ENCODE results near the gene DIAPH3. TPM values are rescaled to one million over a fixed set of nuclear protein-coding genes. Genes with fewer than 3 reads are reported as not detected.

The DIAPH3 gene
- total RNA-seq, 1 experiment from 2014 or later = 15.4 TPM

DNA sequence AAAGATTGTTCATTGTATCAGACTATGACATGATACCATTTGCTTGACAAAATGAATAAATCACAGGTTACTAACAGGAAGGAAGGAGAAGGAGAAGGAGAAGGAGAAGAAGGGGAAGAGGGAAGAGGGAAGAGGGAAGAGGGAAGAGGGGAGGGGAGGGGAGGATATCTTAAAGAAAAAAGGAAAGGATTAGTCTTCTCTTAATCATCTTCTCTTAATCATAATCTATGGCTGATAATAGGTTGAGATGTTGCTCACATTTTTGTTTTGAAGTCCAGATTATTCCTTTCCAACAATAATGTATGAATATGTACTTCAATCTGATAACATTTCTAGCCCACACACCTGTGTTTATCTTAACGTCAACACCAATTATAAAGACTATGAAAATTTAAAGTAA, 25.1 kb downstream of the DIAPH3 start:
- DNase-seq = no peak
- H3K27me3 ChIP-seq (ENCODE audit: control insufficient read depth, insufficient read depth, low read length) = no peaks in the 10 kb centered on the region
- no peaks in the 10 kb centered on the region for H3K36me3 ChIP-seq (replicated peaks; ENCODE audit: control insufficient read depth, insufficient read depth, low read length)
- H3K4me3 ChIP-seq (ENCODE audit: insufficient read depth, low read depth, low read length) = no peak overlapping the region

DNA sequence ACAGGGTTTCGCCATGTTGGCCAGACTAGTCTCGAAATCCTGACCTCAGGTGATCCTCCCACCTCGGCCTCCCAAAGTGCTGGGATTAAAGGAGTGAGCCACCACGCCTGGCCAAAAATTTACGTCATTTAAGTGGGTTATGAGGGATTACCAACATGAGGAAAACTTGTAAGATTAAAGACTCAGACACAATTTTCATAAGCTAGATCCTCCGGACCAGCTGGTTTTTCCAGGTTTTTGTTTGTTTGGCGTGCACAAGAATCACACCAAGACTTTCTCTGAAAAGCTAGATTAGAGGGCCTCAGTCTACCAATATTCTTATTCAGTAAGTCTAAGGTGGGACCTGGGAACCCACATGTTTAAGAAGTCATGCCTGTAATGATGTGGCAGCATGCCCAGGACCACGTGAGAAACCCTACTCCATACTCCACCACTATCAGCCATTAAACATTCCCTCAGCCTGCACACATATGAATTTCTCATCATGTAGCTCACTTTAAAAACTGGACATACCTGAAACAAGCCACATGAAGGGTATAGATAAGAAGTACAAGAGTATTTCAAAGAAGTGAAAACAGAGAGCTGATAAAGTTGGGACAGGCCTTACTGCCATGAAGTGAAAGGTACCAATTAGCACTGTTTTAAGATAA, 25.7 kb downstream of the DIAPH3 start:
- Histone ChIP-seq H3K36me3 (replicated peaks; ENCODE audit: control insufficient read depth, insufficient read depth, low read length) (no peaks in the 10 kb centered on the region), H3K4me3 (ENCODE audit: insufficient read depth, low read depth, low read length) (no peak overlapping the region), H3K27me3 (ENCODE audit: control insufficient read depth, insufficient read depth, low read length) (no peaks in the 10 kb centered on the region)
- no peak for DNase-seq

DNA sequence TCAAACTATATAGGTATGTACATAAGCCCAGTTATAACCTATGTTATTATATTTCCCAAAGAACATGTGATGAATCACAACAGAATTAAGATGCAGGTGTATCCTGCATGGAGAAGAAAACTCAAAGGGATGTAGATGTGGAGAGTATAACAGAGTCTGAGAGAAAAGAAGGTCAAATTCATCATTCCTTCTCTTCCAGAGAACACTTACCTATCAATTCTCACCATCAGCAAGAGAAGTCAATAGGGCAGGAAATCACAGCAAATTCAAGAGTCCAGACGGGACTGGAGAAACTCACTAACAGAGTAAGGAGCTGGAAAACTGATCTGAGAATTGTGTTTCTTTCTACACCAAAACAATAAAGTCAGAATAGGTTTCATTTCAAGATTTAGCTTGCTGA, 28.4 kb downstream of the DIAPH3 start:
- DNase-seq = no peak
- no peaks in the 10 kb centered on the region for H3K36me3 ChIP-seq (replicated peaks; ENCODE audit: control insufficient read depth, insufficient read depth, low read length)
- no peak overlapping the region for H3K4me3 ChIP-seq (ENCODE audit: insufficient read depth, low read depth, low read length)
- H3K27me3 ChIP-seq (ENCODE audit: control insufficient read depth, insufficient read depth, low read length) = no peaks in the 10 kb centered on the region

DNA sequence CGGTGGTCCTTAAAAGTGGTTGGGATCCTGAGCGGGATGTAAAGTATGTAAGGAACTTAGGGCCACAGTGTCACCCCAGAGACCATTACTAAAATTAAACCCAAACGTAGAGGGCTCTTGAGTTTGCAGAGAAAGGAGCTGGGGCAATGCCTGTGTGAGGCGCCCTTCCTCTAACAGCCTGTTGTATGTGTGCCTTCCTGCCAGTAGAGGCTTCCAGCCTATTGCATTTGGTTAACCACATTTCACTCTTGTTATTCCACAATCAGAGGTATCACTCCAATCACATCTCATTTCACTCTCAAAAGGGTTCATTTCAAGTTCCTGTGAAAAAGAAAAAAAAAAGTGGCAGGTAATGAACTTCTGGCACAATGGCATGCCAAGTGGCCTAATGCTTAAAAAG, 29.4 kb downstream of the DIAPH3 start:
- Histone ChIP-seq H3K27me3 (ENCODE audit: control insufficient read depth, insufficient read depth, low read length) (no peaks in the 10 kb centered on the region), H3K36me3 (replicated peaks; ENCODE audit: control insufficient read depth, insufficient read depth, low read length) (no peaks in the 10 kb centered on the region), H3K4me3 (ENCODE audit: insufficient read depth, low read depth, low read length) (no peak overlapping the region)
- peak; percentile 47 for DNase-seq

DNA sequence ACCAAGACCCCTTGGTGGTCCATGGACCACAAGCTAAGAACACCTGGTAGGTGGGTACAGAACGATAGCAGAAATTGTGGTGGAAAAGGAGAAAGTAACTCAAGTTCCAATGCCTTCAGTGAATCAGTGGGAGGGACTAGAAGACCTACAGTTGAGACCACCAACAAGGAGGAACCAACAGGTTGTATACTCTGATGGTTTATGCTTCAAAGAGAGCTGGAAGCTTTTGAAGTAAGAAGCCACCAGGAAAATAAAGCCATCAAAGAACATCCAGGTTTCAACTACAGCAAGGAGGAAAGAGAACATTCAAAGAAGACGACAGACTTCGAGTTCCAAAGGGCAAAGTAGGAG, 42.4 kb downstream of the DIAPH3 start:
- DNase-seq = no peak
- no peak overlapping the region for H3K4me3 ChIP-seq (ENCODE audit: insufficient read depth, low read depth, low read length)
- no peaks in the 10 kb centered on the region for H3K36me3 ChIP-seq (replicated peaks; ENCODE audit: control insufficient read depth, insufficient read depth, low read length)
- H3K27me3 ChIP-seq (ENCODE audit: control insufficient read depth, insufficient read depth, low read length) = no peaks in the 10 kb centered on the region

DNA sequence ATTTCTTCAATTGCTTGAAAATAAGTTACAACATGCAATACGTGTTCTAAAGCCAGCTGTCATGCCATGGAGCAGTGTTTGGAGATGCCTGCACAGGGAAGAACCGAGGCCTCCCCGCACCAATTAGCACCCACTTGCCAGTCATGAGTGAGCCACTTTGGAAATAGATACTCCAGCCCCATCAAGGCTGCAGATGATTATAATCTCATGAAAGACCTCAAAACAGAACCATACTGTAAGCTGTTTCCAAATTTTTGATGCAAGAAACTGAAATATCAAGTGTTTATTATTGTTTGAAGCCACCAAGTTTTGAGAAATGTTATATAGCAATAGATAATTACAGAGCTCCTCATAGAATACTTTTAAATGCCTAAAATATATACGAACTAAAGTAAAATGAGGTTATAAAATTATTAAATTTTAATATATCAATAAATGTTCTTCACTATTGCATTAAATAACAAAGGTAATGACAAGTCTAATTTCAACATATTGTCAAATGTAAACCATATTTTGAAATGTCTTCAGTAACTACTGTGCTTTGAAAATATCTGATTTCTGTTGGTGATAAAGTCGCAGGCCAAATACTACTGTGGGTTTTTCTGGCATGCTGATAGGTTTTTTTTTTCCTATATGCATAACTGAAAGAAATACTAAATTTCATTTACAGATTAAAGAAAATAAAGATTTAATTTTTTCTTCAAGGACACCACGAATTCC, 43.0 kb downstream of the DIAPH3 start:
- DNase-seq = no peak
- Histone ChIP-seq H3K4me3 (ENCODE audit: insufficient read depth, low read depth, low read length) (no peak overlapping the region), H3K27me3 (ENCODE audit: control insufficient read depth, insufficient read depth, low read length) (no peaks in the 10 kb centered on the region), H3K36me3 (replicated peaks; ENCODE audit: control insufficient read depth, insufficient read depth, low read length) (no peaks in the 10 kb centered on the region)

DNA sequence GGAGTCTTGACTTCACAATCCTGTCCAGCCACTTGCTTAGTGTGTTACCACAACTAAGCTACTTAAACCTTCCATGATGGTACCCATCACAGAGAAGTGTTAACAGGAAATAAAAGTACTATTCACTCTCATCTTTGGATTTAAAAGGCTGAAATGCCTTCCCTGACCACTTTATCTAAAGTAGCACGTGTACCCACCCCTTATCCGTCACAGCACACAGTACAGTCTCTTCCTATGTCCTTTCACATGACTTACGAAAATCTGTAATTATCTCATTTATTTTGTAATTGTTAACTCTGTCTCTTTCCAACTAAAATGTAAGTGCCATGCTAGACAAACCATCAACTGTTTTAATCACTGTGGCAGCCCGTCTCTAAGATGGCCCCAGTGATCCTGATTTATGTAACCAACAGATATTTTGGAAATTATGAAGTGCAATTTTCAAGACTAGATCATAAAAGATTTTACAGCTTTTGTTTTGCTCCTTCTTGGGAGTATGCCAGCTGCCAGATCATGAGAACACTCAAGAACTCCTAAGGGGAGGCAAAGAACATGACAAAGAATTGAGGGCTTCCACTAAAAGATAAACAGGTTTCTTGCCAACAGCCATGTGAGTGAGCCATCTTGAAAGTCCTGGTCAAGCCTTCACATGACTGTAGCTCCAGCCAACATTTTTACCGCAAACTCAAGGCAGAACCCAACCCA, 44.9 kb downstream of the DIAPH3 start:
- Histone ChIP-seq H3K27me3 (ENCODE audit: control insufficient read depth, insufficient read depth, low read length) (no peaks in the 10 kb centered on the region), H3K36me3 (replicated peaks; ENCODE audit: control insufficient read depth, insufficient read depth, low read length) (no peaks in the 10 kb centered on the region), H3K4me3 (ENCODE audit: insufficient read depth, low read depth, low read length) (no peak overlapping the region)
- DNase-seq = no peak

DNA sequence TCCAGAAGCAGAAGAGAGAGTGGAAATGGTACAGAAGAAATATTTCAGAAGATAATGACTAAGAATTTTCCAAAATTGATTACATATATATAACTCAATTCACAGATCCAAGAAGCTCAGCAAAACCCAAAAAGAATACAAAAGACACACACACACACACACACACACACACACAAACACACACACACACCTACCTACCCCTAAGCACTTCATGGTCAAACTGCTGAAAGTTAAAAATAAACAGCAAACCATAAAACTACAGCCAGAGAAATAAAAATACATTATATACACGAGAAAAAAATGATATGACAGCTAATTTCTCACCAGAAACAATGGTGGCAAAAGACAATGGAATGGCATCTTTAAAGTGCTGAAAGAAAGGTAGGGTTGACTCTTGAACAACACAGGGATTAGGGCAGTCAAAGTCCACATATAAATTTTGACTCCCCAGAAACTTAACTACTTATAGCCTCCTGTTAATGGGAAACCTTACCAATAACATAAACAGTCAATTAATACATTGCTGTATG, 49.2 kb downstream of the DIAPH3 start:
- no peak for DNase-seq
- no peaks in the 10 kb centered on the region for H3K27me3 ChIP-seq (ENCODE audit: control insufficient read depth, insufficient read depth, low read length)
- no peak overlapping the region for H3K4me3 ChIP-seq (ENCODE audit: insufficient read depth, low read depth, low read length)
- no peaks in the 10 kb centered on the region for H3K36me3 ChIP-seq (replicated peaks; ENCODE audit: control insufficient read depth, insufficient read depth, low read length)

DNA sequence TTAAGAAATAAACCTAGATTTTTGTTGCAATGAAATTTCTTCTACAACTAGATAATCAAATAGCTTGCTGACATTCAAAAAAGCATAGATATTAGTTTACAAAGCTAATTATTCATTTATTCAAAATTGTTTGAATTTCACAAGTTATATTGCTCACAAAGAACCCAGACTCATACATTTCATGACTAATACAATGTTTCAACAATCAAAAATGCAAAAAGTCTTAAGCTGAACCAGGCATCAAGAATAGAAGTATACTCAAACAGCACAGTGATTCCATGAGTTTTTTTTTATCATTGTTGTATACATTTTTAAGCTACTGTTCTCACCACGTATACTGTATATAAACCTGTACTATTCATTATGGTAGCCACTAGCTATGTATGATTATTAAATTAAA, 51.0 kb downstream of the DIAPH3 start:
- DNase-seq = no peak
- H3K36me3 ChIP-seq (replicated peaks; ENCODE audit: control insufficient read depth, insufficient read depth, low read length) = no peaks in the 10 kb centered on the region
- H3K27me3 ChIP-seq (ENCODE audit: control insufficient read depth, insufficient read depth, low read length) = no peaks in the 10 kb centered on the region
- no peak overlapping the region for H3K4me3 ChIP-seq (ENCODE audit: insufficient read depth, low read depth, low read length)

DNA sequence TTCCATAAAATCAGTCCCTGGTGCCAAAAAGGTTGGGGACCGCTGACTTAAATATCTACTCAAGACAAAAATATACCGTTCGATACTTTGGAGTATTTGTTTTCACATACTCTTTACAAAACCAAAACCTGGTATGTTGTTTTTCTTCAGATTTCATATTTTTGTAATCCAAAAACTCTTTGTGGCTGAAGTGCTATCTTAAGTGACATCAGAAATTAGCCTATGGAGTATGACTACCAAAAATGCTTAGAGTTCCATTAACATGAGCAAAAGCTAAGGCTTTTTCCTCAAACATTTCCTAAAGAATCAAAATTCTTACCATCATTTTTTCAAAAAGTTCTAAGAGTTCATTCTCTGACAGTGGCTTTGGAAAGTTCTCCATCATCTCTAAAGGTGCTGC, 52.0 kb downstream of the DIAPH3 start:
- Histone ChIP-seq H3K4me3 (ENCODE audit: insufficient read depth, low read depth, low read length) (no peak overlapping the region), H3K36me3 (replicated peaks; ENCODE audit: control insufficient read depth, insufficient read depth, low read length) (no peaks in the 10 kb centered on the region), H3K27me3 (ENCODE audit: control insufficient read depth, insufficient read depth, low read length) (no peaks in the 10 kb centered on the region)
- no peak for DNase-seq

DNA sequence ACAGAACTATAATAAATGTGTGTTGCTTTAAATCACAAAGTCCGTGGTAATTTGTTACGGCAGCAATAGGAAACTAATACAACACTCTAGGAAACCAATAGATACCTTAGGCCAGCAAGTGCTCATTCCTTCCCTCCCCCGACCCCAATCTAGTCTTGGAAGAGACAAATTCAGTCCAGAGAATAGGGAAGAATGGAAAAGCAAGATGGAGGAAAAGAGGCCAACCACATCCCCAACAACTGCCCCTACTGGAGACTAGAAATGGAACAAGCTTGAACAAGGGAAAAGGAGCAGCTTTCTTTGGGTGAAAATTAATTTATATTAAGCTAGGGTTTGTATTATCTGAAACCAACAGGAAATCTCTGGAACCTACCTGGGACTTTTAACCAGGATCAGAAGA, 54.4 kb downstream of the DIAPH3 start:
- no peak overlapping the region for H3K4me3 ChIP-seq (ENCODE audit: insufficient read depth, low read depth, low read length)
- no peaks in the 10 kb centered on the region for H3K27me3 ChIP-seq (ENCODE audit: control insufficient read depth, insufficient read depth, low read length)
- no peaks in the 10 kb centered on the region for H3K36me3 ChIP-seq (replicated peaks; ENCODE audit: control insufficient read depth, insufficient read depth, low read length)
- no peak for DNase-seq

DNA sequence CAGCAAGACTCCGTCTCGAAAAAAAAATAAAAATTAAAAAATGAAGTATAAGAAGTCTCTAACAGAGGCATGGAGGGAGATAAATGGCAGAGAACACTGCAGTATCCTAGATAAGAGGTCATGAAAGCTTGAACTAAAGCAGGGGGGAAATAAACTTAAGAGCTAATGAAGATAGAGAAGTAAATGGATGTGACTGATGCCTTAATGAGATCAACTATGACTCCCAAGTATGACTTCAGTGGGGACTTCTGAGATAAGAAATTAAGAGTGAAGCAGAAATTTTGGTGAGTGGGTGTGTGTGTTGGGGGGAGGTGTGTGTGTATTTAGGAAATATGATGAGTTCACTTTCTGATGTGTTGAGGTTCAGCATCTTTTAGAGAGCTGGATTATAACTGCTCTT, 55.1 kb downstream of the DIAPH3 start:
- Histone ChIP-seq H3K36me3 (replicated peaks; ENCODE audit: control insufficient read depth, insufficient read depth, low read length) (no peaks in the 10 kb centered on the region), H3K27me3 (ENCODE audit: control insufficient read depth, insufficient read depth, low read length) (no peaks in the 10 kb centered on the region), H3K4me3 (ENCODE audit: insufficient read depth, low read depth, low read length) (no peak overlapping the region)
- no peak for DNase-seq

DNA sequence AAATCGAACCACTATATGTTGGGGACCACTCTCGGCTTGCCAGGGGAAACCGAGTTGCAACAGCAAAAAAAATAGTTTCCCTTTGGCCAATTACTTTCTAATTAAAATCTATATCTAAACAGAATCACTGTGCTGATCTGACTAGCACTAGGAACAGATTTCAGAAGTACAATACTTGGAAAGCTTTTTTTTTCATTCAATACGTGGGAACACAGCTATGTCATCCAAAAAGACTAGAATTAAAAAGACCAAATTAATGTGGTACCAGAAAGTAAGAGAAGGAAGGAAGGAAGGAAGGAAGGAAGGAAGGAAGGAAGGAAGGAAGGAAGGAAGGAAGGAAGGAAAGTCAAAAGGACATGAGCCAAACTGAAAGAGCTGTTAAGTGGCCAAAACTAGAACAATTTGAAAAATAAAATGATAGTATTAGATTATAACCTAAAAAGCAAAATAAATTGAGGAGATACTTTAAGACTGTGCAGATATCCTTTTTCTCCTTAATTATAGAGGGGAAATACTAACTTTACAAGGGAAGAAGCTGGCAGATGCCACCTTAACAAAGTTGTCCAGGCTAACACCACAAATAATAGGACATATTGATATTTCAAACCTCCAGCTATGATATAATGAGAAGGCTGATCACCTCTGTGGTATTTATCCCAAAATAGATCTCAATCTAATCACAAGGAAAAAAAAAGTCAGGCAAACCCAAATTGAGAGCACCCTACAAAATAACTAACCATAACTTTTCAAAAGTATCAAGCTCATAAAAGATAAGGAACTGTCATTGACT, 63.9 kb downstream of the DIAPH3 start:
- no peak for DNase-seq
- no peak overlapping the region for H3K4me3 ChIP-seq (ENCODE audit: insufficient read depth, low read depth, low read length)
- no peaks in the 10 kb centered on the region for H3K36me3 ChIP-seq (replicated peaks; ENCODE audit: control insufficient read depth, insufficient read depth, low read length)
- H3K27me3 ChIP-seq (ENCODE audit: control insufficient read depth, insufficient read depth, low read length) = no peaks in the 10 kb centered on the region

DNA sequence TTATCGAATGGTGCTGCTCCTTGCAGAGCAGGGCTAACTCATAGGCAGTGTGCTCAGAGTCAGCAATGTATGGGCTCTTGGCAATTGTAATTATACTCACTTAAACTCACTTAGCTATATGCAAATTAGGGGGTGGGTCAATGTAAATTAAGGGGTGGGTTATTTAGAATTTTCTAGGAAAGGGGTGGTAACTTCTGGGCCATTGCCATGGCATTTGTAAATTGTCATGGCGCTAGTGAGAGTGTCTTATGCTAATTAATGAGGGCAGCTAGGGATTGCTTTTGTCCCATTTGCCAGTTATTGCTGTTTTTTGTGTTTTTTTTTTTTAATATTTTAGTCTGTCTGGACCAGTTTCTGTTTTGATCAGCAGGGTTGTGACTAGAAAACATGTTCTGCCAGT, 68.4 kb downstream of the DIAPH3 start:
- no peaks in the 10 kb centered on the region for H3K27me3 ChIP-seq (ENCODE audit: control insufficient read depth, insufficient read depth, low read length)
- H3K36me3 ChIP-seq (replicated peaks; ENCODE audit: control insufficient read depth, insufficient read depth, low read length) = no peaks in the 10 kb centered on the region
- no peak overlapping the region for H3K4me3 ChIP-seq (ENCODE audit: insufficient read depth, low read depth, low read length)
- DNase-seq = no peak

Data from H7 (cell line).